Stimulated activated naive CD8-positive, alpha-beta T cell treated with anti-CD3 and anti-CD28 coated beads, Interleukin-15, amount 100 ng/mL, for 72 hours (primary cell): Measurements from ENCODE around the gene PSD4.

ENCODE experiments used
- ATAC-seq: fragments of 150-1000 bp; cut with Tn5 transposase; 2 replicates; pipeline ENCODE4 v1.10.0; 2021; ENCODE audit warnings: mild to moderate bottlenecking, moderate library complexity
- DNase-seq, 2 donors: peaks; one replicate each; pipeline ENCODE4 v3.0.0; 2021 to 2022
- H3K27ac Mint-ChIP-seq, 2 donors: one replicate each; pipeline ENCODE4 v1.8.0; 2022; ENCODE audit warnings: mild to moderate bottlenecking in 2 of 2, mixed read lengths in 2 of 2, moderate library complexity in 2 of 2
- H3K27me3 Mint-ChIP-seq: one replicate; pipeline ENCODE4 v1.8.0; 2022; ENCODE audit warnings: mixed read lengths
- H3K4me1 Mint-ChIP-seq: one replicate; pipeline ENCODE4 v1.8.0; 2022; ENCODE audit warnings: mild to moderate bottlenecking, mixed read lengths
- H3K4me3 Mint-ChIP-seq, 2 donors: one replicate each; pipeline ENCODE4 v1.8.0; 2022; ENCODE audit warnings: mild to moderate bottlenecking in 2 of 2, mixed read lengths in 2 of 2, moderate library complexity in 1 of 2
- H3K9me3 Mint-ChIP-seq, 2 donors: one replicate each; pipeline ENCODE4 v1.8.0; 2022; ENCODE audit warnings: mixed read lengths in 2 of 2

Gene PSD4

DNA sequence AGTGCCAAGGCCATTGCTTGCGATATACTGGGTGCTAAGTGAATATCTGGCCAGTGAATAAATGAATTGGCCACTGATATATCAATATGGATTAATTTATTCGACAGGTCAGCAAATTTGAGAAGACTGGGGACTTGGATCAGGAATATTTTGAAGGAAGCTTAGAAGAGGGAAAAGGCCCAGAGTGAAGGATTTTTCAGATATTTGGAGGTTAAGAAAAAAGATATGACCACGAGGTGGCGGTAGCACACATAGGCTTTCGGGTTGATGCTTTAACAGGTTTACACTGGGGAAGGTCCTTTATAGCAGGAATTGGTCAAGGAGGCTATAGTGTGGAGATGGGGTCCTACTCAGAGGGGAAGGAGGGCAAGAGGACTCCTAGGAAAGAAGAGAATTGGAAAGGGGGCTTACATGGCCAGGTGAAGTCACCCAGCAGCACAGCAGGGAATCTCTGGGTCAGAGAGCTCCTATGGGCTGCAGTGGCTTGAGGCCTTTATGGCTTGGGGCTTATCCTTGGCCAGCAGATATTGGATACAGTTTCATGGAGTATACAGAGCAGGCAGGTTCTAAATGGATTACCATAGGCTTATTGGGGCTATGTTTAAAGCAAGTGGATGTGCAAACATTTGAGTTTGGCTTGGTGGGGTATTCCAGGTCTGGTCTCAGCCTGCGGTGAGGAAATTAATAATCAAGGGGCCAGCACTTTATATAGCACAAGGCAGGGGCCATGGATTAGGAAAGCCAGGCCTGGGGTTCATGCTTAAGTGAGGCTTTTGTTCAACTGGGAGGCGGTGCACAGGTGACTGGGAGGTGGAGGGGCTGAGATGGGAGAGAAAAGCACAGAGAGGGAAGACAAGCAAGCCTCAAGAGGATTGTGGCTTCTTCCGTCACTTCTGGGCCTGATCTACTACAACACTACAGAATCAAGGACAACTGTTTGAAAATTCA, 36.7 kb upstream of the PSD4 start:
- Mint-ChIP-seq H3K9me3 (no peaks in the 10 kb centered on the region), H3K4me1 (peaks cover 39% of the 10 kb centered on the region), H3K4me3 (no peak overlapping the region), H3K27ac (peak overlapping the region; percentile 24 to 35), H3K27me3 (peaks cover 7% of the 10 kb centered on the region)
- DNase-seq (peak in 1 of 2 donors; percentile 33), ATAC-seq (peak; percentile 41)

DNA sequence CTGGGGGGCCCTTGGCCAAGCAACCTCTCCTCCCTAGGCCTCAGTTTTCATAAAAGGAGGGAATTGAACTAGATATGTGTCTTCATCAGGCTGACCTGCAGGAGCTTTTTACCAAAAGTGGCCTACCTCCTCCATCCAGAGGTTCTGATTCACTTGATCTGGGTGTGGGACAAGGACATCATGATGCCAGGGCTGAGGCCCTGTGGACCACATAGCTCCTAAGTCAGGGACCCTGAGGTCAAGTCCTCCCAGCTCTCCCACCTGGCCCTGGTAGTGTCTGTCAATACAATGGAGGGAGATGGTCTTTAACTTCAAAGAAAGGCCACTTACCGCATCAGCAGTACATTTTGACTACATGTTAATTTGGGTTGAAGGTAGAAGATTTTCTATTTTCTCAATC, 35.9 kb upstream of the PSD4 start:
- H3K9me3 Mint-ChIP-seq, result no peaks in the 10 kb centered on the region
- no peak overlapping the region for H3K4me3 Mint-ChIP-seq
- no peak for ATAC-seq
- H3K27me3 Mint-ChIP-seq, result peaks cover 7% of the 10 kb centered on the region
- no peak for DNase-seq
- H3K4me1 Mint-ChIP-seq, result peaks cover 39% of the 10 kb centered on the region
- H3K27ac Mint-ChIP-seq, result no peak overlapping the region

DNA sequence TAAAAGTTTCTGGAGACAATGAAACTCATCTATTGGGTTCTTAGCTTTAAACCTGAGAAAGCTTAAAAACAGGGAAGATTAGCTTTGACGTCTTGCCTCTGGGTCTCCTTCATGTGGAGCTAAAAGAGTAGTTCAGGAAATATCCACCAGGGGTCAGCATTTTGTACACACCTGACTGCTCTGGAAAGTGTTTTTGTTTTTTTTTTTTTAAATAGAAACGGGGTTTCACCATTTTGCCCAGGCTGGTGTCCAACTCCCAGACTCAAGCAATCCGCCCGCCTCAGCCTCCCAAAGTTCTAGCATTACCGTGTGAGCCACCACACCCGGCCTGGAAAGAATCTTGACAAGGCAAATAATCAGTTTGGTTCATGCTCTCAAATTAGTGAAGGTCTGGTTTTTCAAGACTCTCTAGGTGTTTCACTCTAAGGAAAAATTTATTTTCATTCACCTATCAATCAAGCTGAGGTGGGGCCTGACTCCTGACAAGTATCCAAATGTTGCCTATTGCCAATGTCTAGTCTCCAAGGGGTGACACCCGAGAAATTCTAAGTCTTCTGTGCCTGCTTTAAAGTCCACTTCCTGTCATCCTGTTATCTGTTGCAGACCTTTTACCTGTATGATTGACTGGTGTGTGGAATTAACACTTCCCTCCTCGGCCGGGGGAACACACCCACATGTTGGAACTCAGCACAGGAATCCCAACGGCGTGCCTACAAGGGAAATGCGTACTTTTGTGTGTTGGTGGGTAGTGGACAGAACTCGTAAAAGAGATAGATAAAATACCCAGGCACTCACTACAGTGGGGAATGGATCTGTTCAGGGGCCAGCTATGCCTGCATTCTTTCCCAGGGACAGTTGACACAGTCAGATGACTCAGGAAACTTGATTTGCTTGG, 35.1 kb upstream of the PSD4 start:
- DNase-seq (peak; percentile 60 to 65), ATAC-seq (peak; percentile 81)
- H3K4me1 Mint-ChIP-seq, result peaks cover 35% of the 10 kb centered on the region
- peaks cover 7% of the 10 kb centered on the region for H3K27me3 Mint-ChIP-seq
- no peaks in the 10 kb centered on the region for H3K9me3 Mint-ChIP-seq
- H3K27ac Mint-ChIP-seq, result peak overlapping the region; percentile 55 to 89
- peak overlapping the region; percentile 44 to 49 for H3K4me3 Mint-ChIP-seq

DNA sequence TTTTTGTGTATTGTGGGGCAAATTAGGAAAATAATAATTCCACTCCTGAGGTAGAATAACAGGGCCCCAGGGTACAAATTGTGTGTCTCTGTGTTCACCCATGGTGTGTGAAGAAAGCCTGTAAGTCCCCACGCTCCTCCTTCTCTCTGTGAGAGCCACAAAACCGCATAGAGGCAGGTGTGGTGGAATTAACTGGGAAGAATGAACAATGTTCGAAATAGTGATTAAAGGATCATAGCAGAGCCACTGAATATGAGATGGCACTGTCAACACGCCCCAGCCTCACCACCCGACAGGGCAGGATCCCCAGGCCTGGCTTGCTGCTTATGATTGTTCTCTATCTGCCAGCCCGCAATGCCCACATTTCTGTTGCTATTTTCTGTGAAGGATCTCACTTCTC, 32.3 kb upstream of the PSD4 start:
- no peak for DNase-seq

DNA sequence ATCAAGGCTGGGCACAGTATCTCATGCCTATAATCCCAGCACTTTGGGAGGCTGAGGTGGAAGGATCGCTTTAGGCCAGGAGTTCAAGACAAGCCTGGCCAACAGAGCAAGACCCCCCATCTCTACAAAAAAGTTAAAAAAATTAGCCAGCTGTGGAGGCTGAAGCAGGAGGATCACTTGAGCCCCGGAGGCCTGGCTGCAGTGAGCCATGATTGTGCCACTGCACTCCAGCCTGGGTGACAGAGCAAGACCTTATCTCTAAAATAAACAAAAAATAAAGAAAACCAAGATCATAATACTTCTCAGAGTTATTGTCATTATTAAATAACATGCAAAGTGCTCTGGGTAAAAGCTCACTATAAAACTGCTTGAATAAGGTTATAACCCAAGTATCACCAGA, 31.5 kb upstream of the PSD4 start:
- Mint-ChIP-seq H3K4me1 (peaks cover 21% of the 10 kb centered on the region), H3K4me3 (no peak overlapping the region), H3K9me3 (peaks cover 0 to 4% of the 10 kb centered on the region in 2 donors), H3K27me3 (no peaks in the 10 kb centered on the region), H3K27ac (no peak overlapping the region)
- ATAC-seq, result no peak
- no peak for DNase-seq

More for the DNA sequence above, 32.3 kb upstream of the PSD4 start:
- no peak for ATAC-seq
- Mint-ChIP-seq H3K27me3 (no peaks in the 10 kb centered on the region), H3K9me3 (peaks cover 0 to 4% of the 10 kb centered on the region in 2 donors), H3K4me3 (no peak overlapping the region), H3K27ac (no peak overlapping the region), H3K4me1 (peaks cover 28% of the 10 kb centered on the region)

DNA sequence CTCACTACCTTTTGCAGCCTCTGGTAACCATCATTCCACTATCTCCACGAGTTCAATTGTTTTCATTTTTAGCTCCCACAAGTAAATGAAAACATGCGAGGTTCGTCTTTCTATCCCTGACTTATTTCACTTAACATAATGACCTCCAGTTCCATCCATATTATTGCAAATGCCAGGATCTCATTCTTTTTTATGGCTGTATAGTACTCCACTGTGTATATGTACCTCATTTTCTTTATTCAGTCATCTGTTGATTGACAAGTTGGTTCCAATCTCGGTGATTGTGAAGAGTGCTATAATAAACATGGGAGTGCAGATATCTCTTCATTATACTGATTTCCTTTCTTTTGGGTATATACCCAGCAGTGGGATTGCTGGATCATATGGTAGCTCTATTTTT, 29.5 kb upstream of the PSD4 start:
- no peaks in the 10 kb centered on the region for H3K27me3 Mint-ChIP-seq
- ATAC-seq (no peak), DNase-seq (no peak)
- no peak overlapping the region for H3K4me3 Mint-ChIP-seq
- peaks cover 4 to 7% of the 10 kb centered on the region in 2 donors for H3K9me3 Mint-ChIP-seq
- peaks cover 2% of the 10 kb centered on the region for H3K4me1 Mint-ChIP-seq
- no peak overlapping the region for H3K27ac Mint-ChIP-seq

DNA sequence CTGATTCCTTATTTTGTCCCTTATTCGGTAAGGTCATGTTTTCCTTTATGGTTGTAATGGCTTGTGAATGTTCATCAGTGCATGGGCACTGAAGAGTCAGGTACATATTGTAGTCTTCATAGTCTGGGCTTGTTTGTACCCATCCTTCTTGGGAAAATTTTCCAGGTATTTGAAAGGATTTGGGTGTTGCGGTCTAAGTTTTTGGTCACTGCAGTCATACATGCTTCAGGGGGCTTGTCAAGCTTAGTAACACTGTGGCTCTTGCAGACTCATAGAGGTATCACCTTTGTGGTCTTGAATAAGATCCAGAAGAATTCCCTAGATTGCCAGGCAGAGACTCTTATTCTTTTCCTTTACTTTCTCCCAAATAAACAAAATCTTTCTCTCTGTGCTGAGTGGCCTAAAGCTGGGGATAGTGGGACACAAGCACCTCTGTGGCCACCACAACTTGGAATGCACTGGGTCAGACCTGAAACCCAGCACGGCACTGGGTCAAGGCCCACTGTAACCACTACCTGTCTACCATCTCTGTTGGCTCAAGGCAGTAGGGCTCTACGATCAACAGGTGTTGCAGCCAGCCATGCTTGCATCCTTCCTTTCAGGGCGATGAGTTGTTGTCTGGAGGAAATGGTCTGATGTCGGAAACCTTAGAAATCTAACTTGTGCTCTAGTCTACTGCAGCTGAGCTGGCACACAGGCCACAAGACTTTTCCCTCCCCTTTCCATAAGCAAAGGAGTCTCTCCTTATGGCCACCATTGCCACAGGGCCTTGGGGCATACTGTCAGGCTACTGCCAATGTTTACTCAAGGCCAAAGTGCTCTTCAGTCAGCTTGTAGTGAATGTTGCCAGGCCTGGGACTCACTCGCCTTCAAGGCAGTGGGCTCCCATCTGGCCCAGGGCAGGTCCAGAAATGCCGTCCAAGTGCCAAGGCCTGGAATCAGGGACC, 24.9 kb upstream of the PSD4 start:
- no peaks in the 10 kb centered on the region for H3K4me1 Mint-ChIP-seq
- no peak for ATAC-seq
- no peak overlapping the region for H3K27ac Mint-ChIP-seq
- no peak overlapping the region for H3K4me3 Mint-ChIP-seq
- DNase-seq, result no peak
- no peaks in the 10 kb centered on the region for H3K27me3 Mint-ChIP-seq
- peaks cover 4 to 7% of the 10 kb centered on the region in 2 donors for H3K9me3 Mint-ChIP-seq

DNA sequence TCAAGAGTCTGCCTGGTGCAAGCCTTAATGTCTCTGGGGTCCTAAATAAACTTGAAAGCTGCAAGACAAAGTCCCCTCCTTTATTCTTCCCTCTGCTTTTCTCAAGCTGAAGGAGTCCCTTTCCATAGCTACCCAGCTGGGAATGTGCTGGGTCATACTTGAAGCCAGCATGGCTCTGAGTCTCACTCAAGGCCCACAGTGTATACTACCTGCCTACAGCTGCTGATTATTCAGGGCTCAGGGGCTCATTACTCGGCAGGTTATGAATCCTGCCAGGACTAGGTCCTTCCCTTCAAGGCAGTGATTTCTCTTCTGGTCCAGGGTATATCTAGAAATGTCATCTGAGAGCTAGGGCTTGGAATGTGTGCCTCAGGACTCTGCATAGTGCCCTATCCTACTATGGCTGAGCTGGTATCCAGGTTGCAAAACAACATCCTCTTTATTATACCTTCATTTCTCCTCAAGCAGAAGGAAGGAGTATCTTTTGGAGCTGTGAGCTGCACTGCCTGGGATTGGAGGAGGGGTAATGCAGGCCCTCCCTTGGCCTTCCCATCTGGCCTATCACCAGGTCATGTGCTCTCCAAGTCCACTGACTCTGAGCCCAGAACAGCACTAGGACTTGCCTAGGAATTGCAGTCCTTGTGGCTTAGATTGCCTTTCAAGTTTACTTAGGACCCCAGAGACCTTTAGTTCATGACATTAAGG, 24.1 kb upstream of the PSD4 start:
- no peak for ATAC-seq
- H3K4me1 Mint-ChIP-seq, result no peaks in the 10 kb centered on the region

DNA sequence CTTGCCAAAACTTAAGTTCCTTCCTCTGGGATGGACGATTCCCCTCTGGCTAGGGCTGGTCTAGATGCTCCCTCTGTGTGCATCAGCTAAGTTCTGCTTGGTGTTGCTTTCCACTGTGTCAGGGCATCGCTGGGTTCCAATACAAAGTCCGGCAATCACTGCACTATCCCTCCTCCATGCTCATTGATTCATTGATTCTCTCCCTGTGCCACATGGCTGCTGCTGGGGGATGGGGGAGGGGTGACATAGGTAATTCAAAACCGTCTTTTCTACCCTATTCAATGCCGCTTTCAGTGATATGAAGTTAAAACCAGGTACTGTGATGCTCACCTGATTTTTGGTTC, 23.5 kb upstream of the PSD4 start:
- Mint-ChIP-seq H3K4me1 (no peaks in the 10 kb centered on the region), H3K27ac (no peak overlapping the region), H3K9me3 (peaks cover 0 to 7% of the 10 kb centered on the region in 2 donors), H3K27me3 (no peaks in the 10 kb centered on the region), H3K4me3 (no peak overlapping the region)
- DNase-seq (no peak), ATAC-seq (no peak)

More for the DNA sequence above, 24.1 kb upstream of the PSD4 start:
- Mint-ChIP-seq H3K27ac (no peak overlapping the region), H3K9me3 (peaks cover 0 to 7% of the 10 kb centered on the region in 2 donors), H3K27me3 (no peaks in the 10 kb centered on the region), H3K4me3 (no peak overlapping the region)
- no peak for DNase-seq

DNA sequence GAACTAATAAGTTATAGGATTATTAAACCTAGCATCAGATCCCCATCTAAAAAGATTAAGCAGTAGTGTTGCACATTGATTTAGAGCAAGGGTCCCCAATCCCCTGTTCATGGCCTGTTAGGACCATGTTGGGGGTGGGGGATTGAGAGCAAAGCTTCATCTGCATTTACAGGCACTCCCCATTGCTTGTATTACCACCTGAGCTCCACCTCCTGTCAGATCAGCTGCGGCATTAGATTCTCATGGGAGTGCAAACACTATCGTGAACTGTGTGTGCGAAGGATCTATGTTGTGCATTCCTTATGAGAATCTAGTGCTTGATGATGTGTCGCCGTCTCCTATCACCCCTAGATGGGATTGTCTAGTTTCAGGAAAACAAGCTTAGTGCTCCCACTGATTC, 18.4 kb upstream of the PSD4 start:
- no peak for ATAC-seq
- no peaks in the 10 kb centered on the region for H3K27me3 Mint-ChIP-seq
- no peak overlapping the region for H3K27ac Mint-ChIP-seq
- H3K4me1 Mint-ChIP-seq, result peaks cover 28% of the 10 kb centered on the region
- H3K4me3 Mint-ChIP-seq, result no peak overlapping the region
- no peak for DNase-seq
- no peaks in the 10 kb centered on the region for H3K9me3 Mint-ChIP-seq

DNA sequence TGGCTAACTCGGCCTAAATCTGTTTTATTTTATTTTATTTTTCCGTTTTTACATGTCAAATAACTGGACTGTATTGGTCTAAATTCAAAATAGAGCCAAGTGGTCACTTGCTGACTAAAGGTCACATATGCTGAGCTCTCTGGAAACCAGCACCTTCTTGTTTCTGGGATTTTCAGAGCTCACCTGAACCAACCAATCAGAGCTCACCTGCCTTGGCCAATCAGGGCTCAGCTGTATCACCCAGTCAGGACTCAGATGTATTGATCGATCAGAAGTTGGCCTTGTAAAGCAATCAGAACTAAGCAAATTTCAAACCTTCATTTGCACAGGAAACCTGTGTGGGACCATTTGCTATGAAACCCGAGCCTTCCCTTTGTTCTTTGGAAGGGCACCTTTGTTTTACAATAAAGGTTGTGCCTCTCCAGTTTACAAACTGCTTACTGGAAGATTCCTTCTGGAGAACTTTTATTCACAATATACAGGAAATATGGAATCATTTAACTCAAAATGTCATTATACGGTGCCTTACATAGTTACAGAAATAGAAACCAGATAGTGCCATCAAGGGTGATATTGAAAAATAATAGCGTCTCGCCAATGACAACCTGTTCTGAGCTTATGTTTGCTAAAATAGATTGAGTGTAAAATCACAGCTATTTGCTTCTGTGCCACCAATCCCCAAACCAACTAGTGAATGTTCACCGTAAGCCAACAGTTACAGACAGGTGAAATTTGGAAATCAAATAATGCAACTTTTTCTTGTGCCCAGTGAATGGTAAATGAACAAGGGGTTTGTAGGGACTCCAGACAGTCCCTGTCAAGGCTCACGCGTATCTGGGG, 17.3 kb upstream of the PSD4 start:
- H3K27me3 Mint-ChIP-seq, result no peaks in the 10 kb centered on the region
- peak overlapping the region in 1 of 2 donors; percentile 21 for H3K27ac Mint-ChIP-seq
- H3K4me1 Mint-ChIP-seq, result peaks cover 28% of the 10 kb centered on the region
- H3K4me3 Mint-ChIP-seq, result peak overlapping the region; percentile 56 to 67
- DNase-seq (no peak), ATAC-seq (peak; percentile 45)
- H3K9me3 Mint-ChIP-seq, result no peaks in the 10 kb centered on the region

DNA sequence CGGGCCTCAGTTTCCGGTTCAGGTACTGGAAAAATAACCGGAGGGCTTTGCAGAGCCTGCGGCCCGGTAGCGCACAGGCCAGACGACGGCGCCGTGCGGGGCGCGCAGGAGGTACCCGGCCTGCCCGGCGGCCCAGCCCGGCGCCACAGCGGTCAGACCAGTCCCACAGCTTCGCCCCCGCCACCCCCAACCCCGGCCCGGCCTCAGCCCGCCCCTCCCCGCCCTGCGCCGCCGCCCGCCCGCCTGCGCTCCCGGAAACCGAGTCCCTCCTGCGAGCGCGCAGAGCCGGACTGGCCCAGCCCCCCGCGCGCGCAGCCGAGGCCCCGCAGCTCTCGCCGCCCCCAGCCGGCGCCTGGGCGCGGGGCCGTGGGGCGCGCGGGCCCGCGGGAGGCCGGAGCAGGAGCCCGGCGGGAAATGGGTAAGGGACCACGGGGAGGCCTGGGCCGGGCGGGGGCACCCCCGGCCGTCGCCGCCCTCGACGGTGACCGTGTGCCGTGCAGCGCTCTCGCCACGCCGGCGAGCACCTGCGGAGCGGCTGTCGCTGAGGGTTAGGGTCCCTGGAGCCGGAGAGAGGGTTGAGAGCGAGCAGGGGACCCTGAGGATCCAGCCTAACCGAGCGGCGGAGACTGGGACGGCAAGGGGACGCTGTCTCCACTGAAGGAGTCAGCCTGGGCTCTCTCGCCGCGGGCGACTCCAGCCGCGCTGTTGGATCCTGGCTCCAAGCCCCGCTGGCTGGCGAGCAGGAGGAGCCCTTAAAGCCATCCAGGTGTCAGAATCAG, 16.5 kb upstream of the PSD4 start:
- H3K27ac Mint-ChIP-seq, result peak overlapping the region in 1 of 2 donors; percentile 90
- peaks cover 28% of the 10 kb centered on the region for H3K4me1 Mint-ChIP-seq
- DNase-seq, result peak; percentile 50 to 52

More for the DNA sequence above, 16.5 kb upstream of the PSD4 start:
- peak; percentile 86 for ATAC-seq
- Mint-ChIP-seq H3K27me3 (no peaks in the 10 kb centered on the region), H3K4me3 (peak overlapping the region; percentile 88 to 90), H3K9me3 (no peaks in the 10 kb centered on the region)
